Cardiac muscle cell (in vitro differentiated cells and primary cell): ENCODE data around the gene IL17D. TPM values are rescaled to one million over a fixed set of nuclear protein-coding genes. Genes with fewer than 3 reads are reported as not detected.
A peak's percentile ranks its signal among the peaks of the same experiment; 100 is the strongest.

ENCODE experiments used
- DNase-seq, 2 donors: peaks; one replicate each; pipeline versions ENCODE4 v3.0.0 to v3.0.0-alpha.2; 2010 to 2017; ENCODE audit warnings: low read depth in 1 of 2, low spot score in 1 of 2
- H3K27ac ChIP-seq: fragments of 200-600 bp; sonication (generic); 2 replicates; pipeline ENCODE4 v1.5.1; 2016
- H3K27me3 ChIP-seq: fragments of 200-600 bp; sonication (generic); 2 replicates; pipeline ENCODE4 v1.6.0; 2016; ENCODE audit warnings: control low read depth
- H3K36me3 ChIP-seq: fragments of 200-600 bp; sonication (generic); 2 replicates; pipeline ENCODE4 v1.5.1; 2016; ENCODE audit warnings: control low read depth
- H3K4me1 ChIP-seq: fragments of 200-600 bp; sonication (generic); 2 replicates; pipeline ENCODE4 v1.8.1; 2017; ENCODE audit warnings: low read depth, mild to moderate bottlenecking, mixed run types
- H3K4me3 ChIP-seq: fragments of 200-600 bp; sonication (generic); 2 replicates; pipeline ENCODE4 v1.5.1; 2016; ENCODE audit warnings: mild to moderate bottlenecking
- H3K9me3 ChIP-seq: fragments of 200-600 bp; sonication (generic); 2 replicates; pipeline ENCODE4 v1.5.1; 2017; ENCODE audit warnings: low read depth, mild to moderate bottlenecking, control low read depth
- polyA plus RNA-seq: library from polyadenylated mRNA; unstranded; fragments of >200 nt; fragmentation: Nextera tagmentation; extraction: Ambion mirVana; gene quantifications from 2 replicates; pipeline ENCODE4 v1.2.1, GENCODE V29; 2016
- total RNA-seq: library from RNA; depleted of rRNA; stranded (reverse); fragments of >200 nt; gene quantifications from 2 replicates; pipeline ENCODE4 v1.2.3, GENCODE V29; 2016
- TF ChIP-seq, protein P1 (sequence below): IDR thresholded peaks from 2 replicates; pipeline ENCODE4 v1.5.1; 2012; ENCODE audit warnings: low read depth, mild to moderate bottlenecking, low read length

IL17D gene
- total and polyA plus RNA-seq, 2 experiments from 2014 or later = 30.4 to 118 TPM

DNA sequence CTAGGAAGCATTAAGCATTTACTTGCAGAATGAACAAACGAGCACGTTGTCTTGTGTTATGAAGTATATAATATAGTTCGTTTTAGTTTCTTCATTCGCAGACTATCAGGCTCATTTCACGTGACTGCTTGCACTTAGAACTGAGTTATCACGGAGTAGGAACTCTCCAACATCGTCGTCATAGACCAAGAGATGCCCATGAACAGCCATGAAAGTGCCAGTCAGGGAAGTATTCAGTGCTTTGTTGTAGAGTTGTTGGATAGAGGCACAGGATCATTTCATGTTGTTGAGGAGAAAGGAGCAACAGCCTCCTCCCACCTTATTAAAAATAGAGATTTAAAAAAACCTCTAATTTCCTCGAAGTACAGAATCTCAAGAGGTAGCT lies 977 bp upstream of the IL17D start:
- H3K27me3 ChIP-seq = peaks cover 6% of the 10 kb centered on the region
- peaks cover 12% of the 10 kb centered on the region for H3K4me1 ChIP-seq
- DNase-seq = peak in 1 of 2 donors; percentile 22
- TF ChIP-seq, protein P1, sequence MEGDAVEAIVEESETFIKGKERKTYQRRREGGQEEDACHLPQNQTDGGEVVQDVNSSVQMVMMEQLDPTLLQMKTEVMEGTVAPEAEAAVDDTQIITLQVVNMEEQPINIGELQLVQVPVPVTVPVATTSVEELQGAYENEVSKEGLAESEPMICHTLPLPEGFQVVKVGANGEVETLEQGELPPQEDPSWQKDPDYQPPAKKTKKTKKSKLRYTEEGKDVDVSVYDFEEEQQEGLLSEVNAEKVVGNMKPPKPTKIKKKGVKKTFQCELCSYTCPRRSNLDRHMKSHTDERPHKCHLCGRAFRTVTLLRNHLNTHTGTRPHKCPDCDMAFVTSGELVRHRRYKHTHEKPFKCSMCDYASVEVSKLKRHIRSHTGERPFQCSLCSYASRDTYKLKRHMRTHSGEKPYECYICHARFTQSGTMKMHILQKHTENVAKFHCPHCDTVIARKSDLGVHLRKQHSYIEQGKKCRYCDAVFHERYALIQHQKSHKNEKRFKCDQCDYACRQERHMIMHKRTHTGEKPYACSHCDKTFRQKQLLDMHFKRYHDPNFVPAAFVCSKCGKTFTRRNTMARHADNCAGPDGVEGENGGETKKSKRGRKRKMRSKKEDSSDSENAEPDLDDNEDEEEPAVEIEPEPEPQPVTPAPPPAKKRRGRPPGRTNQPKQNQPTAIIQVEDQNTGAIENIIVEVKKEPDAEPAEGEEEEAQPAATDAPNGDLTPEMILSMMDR = no peak
- no peaks in the 10 kb centered on the region for H3K9me3 ChIP-seq
- no peaks in the 10 kb centered on the region for H3K36me3 ChIP-seq
- peak overlapping the region; percentile 42 for H3K4me3 ChIP-seq
- H3K27ac ChIP-seq = no peak overlapping the region

DNA sequence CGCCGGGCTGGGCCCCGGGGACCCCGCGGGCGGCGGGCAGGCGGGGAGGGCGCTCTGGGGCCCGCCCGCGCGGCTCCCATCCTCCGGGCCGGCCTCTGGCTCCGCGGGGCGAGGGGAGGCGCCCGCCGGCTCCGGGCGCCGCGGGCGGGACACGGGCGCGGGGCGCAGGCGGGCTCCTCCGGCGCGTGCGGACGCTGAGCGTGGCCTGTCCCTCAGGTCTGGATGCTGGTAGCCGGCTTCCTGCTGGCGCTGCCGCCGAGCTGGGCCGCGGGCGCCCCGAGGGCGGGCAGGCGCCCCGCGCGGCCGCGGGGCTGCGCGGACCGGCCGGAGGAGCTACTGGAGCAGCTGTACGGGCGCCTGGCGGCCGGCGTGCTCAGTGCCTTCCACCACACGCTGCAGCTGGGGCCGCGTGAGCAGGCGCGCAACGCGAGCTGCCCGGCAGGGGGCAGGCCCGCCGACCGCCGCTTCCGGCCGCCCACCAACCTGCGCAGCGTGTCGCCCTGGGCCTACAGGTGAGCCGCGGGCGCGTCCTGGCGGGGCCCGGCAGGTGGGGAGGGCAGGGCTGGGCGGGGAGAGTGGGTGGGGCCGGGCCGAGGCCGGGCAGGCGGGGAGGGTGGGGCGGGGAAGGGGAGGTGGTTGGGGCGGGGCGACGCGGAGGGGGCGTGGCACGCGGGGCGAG lies 420 bp downstream of the IL17D start:
- no peaks in the 10 kb centered on the region for H3K36me3 ChIP-seq
- TF ChIP-seq, protein P1 = peak; percentile 52
- peak; percentile 86 to 91 for DNase-seq
- peaks cover 12% of the 10 kb centered on the region for H3K4me1 ChIP-seq
- H3K27ac ChIP-seq = no peak overlapping the region
- H3K27me3 ChIP-seq = peaks cover 6% of the 10 kb centered on the region
- no peaks in the 10 kb centered on the region for H3K9me3 ChIP-seq
- peak overlapping the region; percentile 37 for H3K4me3 ChIP-seq

DNA sequence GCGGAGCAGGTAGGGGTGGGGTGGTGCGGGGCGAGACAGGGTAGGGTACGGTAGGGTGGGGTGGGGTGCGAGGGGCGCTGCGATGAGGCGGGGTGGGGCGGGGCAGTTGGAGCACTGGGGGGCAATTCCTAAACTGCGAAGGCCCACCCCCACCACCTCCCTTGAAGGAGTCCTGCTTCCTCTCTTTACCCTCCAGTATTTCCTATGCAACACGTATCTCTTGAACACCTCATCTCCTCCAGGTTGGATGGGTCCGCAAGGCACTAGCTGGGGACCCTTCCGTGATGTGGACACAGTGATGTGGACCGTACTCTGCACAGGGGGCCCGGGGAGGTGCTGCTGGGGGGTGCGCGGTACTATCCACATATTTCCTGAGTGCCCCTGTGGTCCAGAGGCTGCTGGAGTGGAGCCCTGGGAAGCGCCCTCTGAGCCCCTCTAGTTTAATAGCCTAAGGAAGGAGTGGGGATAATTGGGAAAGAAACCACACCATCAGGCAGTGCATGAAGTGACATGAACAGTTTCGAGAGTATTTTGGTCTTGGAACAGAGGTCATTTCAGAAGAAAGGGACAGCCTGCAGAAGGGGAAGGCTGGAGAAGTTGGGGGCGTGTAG lies 1.1 kb downstream of the IL17D start:
- H3K4me3 ChIP-seq = peak overlapping the region; percentile 37
- DNase-seq = no peak

DNA sequence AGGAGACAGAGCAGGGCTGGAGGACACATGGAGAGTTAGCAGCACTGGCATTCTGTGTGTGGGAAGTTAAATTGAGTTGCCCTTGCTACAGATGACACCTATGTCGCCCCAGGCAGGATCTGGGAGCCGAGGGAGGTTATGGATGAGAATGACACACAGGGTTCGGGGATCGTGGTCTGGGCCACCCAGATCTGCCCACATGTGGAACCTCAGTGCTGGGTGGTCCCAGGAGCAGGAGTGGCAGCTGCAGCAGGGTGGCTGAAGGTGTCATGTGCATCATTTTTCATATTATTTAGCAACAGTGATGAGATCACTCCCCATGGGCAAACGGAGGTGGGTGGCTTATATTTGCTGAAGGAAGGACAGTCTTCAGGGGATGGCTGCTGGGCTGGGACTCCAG lies 3.2 kb downstream of the IL17D start:
- H3K4me1 ChIP-seq = peaks cover 9% of the 10 kb centered on the region
- no peak overlapping the region for H3K4me3 ChIP-seq
- TF ChIP-seq, protein P1 = no peak
- H3K27me3 ChIP-seq = peaks cover under 1% of the 10 kb centered on the region
- H3K9me3 ChIP-seq = no peaks in the 10 kb centered on the region
- no peaks in the 10 kb centered on the region for H3K36me3 ChIP-seq
- DNase-seq = no peak
- no peak overlapping the region for H3K27ac ChIP-seq

More for the DNA sequence above, 1.1 kb downstream of the IL17D start:
- peaks cover 6% of the 10 kb centered on the region for H3K27me3 ChIP-seq
- H3K4me1 ChIP-seq = peaks cover 12% of the 10 kb centered on the region
- TF ChIP-seq, protein P1 = no peak
- H3K9me3 ChIP-seq = no peaks in the 10 kb centered on the region
- no peak overlapping the region for H3K27ac ChIP-seq
- H3K36me3 ChIP-seq = no peaks in the 10 kb centered on the region

DNA sequence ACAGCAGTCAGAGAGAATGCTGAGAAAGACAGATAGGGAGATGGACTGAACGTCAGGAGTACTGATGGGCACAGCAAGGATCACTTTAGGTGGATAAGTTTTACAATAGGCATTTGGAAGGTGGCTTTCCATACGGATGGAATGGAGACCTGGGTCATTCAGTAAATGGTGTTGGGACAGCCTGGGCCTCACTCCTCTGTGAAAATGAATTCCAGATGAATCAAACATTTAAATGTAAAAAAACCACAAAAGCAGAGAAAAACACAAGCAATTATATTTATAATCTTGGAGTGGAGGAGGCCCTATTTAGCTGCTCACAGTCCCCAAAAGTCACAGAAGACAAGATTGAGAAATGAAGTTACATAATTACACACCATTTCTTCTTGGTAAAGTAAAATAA lies 4.7 kb downstream of the IL17D start:
- H3K4me3 ChIP-seq = no peak overlapping the region
- H3K36me3 ChIP-seq = no peaks in the 10 kb centered on the region
- H3K4me1 ChIP-seq = peaks cover 5% of the 10 kb centered on the region
- H3K9me3 ChIP-seq = no peaks in the 10 kb centered on the region
- H3K27me3 ChIP-seq = no peaks in the 10 kb centered on the region
- H3K27ac ChIP-seq = no peak overlapping the region
- no peak for DNase-seq
- TF ChIP-seq, protein P1 = no peak
